AML-193 (cell line): Measurements from ENCODE around the gene GABPB2.

Source experiments
- DNase-seq, 2 experiments: peaks; one replicate each; lab custom pipeline; 2025; lab: John Stamatoyannopoulos, UW

The GABPB2 gene

DNA sequence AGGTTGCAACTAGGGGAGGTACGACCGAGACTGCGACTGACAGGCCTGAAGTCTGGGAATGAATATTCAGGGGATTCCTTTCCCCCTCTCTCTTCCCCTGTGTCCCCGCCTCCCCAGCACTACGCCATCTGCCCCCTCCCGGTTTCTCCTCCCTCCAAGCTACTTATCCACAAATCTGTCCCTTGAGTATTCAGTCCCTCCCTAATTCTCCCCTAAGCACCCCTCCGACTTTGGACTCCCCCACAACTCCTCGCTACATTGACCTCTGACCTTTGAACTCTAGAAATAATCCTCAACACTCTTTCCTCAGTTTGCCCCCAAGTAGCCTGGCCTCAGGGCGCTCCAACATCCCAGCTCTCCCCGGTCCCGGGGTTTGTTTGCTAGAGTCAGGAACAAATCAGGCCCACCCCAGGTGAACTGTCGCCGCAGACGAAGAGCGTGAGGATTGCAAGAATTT is 94.7 kb downstream of the GABPB2 start:
- DNase-seq, result no peak

DNA sequence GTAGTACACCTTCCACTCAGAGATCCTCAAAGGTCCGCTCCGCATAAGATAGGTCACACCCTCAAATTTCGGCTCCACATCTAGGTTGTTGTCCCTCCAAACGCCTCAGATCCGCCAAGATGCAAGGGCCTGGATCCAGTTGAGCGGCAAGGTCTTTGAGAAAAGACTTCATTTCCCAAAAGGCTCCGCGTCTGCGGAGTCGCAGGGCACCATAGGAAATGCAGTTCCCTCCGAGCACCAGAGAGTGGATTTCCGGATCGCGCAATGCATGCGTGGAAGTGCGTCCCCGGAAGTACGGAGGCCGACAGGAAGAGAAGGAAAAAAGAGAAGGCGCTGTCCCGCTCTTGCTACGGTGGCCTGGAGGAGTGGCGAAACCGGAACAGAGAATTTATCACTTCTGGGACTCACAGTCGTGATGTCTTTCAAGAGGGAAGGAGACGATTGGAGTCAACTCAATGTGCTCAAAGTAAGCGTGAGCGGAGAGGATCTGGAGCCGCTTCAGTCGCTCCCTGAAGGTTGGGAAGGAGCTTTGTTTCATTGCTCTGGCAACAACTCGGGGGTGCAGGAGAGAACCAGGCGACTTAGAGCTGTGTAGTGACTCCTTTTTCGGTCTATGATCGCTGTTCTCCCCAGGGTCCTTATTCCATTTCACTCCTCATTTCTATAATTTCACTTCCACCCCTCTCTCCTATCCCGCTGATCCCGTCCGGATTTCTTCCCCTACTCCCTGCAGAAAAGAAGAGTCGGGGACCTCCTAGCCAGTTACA is 95.4 kb downstream of the GABPB2 start, which contains the start of the genes LYSMD1 and SCNM1:
Gene LYSMD1 (minus strand): TSS at position 165 of the 767 bp plus-strand sequence. CDS start 644 bp downstream, outside the sequence.
Gene SCNM1 (plus strand): TSS at position 407 of the 767 bp plus-strand sequence. CDS start 9 bp downstream, at position 416.
- DNase-seq, result peak; percentile 95 to 97

GRCh38 chr1:151166505-151166956 is 96.0 kb downstream of the GABPB2 start:
- no peak for DNase-seq

DNA sequence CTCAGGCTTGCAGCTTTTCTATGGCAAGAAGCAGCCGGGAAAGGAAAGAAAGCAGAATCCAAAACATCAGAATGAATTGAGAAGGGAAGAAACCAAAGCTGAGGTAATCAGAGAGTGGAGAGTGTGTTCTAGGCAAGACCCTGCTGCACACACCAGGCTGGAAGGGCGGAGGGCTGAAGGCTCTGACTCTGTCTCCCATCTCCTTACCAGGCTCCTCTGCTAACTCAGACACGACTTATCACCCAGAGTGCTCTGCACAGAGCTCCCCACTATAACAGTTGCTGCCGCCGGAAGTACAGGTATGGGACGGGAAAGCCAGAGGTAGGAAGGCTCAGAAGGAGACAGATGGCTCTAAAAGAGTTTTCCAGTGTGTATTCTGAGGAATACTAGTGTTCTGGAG is 96.6 kb downstream of the GABPB2 start:
- DNase-seq, result no peak

GRCh38 chr1:151171190-151171589 is 100.6 kb downstream of the GABPB2 start:
- DNase-seq, result no peak
